Measurements from ENCODE around the gene STX18. TPM values are rescaled to one million over a fixed set of nuclear protein-coding genes. Genes with fewer than 3 reads are reported as not detected.

STX18 gene
- total RNA-seq, 1 donor from 2014 or later: 20.4 TPM

GRCh38 chr4:4413373-4413725 lies 128.5 kb downstream of the STX18 start:
- Histone ChIP-seq H3K27ac (no peak overlapping the region), H3K4me1 (peaks cover under 1% of the 10 kb centered on the region), H3K4me3 (no peak overlapping the region), H3K36me3 (peaks cover 0 to 7% of the 10 kb centered on the region in 2 donors), H3K9me3 (no peaks in the 10 kb centered on the region), H3K27me3 (no peaks in the 10 kb centered on the region)
- intact Hi-C loops (cut with DNase I): no loop called here
- TF ChIP-seq POLR2AphosphoS5 (IDR thresholded peaks at IDR 0.05; ENCODE audit: insufficient read depth in 1 of 2, low read depth in 1 of 2): no peak
- TF ChIP-seq POLR2A (IDR thresholded peaks at IDR 0.05): no peak
- TF ChIP-seq CTCF (IDR thresholded peaks at IDR 0.05): no peak
- DNase-seq (ENCODE audit: extremely low spot score in 2 of 2): no peak

- no peaks in the 10 kb centered on the region for H3K9me3 ChIP-seq
- H3K4me3 ChIP-seq: no peak overlapping the region
- H3K27ac ChIP-seq: no peak overlapping the region
- no peak for TF ChIP-seq CTCF (IDR thresholded peaks at IDR 0.05)
- TF ChIP-seq POLR2AphosphoS5 (IDR thresholded peaks at IDR 0.05; ENCODE audit: insufficient read depth in 1 of 2, low read depth in 1 of 2): no peak
- no peak for TF ChIP-seq POLR2A (IDR thresholded peaks at IDR 0.05)
- no peaks in the 10 kb centered on the region for H3K27me3 ChIP-seq
- no peak for DNase-seq (ENCODE audit: extremely low spot score in 2 of 2)
- H3K36me3 ChIP-seq: peaks cover 0 to 6% of the 10 kb centered on the region in 2 donors
- H3K4me1 ChIP-seq: peaks cover 4% of the 10 kb centered on the region
- intact Hi-C loops (cut with DNase I): no loop called here
Observed at GRCh38 chr4:4412641-4413372, 129.0 kb downstream of the STX18 start.

- no peak overlapping the region for H3K27ac ChIP-seq
- DNase-seq (ENCODE audit: extremely low spot score in 2 of 2): no peak
- H3K27me3 ChIP-seq: no peaks in the 10 kb centered on the region
- intact Hi-C loops (cut with DNase I): no loop called here
- no peaks in the 10 kb centered on the region for H3K9me3 ChIP-seq
- TF ChIP-seq POLR2AphosphoS5 (IDR thresholded peaks at IDR 0.05; ENCODE audit: insufficient read depth in 1 of 2, low read depth in 1 of 2): no peak
- peaks cover 0 to 6% of the 10 kb centered on the region in 2 donors for H3K36me3 ChIP-seq
- no peak overlapping the region for H3K4me3 ChIP-seq
- H3K4me1 ChIP-seq: peaks cover 4% of the 10 kb centered on the region
Observed at GRCh38 chr4:4411906-4412305, 129.9 kb downstream of the STX18 start.

- no peak for DNase-seq (ENCODE audit: extremely low spot score in 2 of 2)
- intact Hi-C loops (cut with DNase I): no loop called here
- no peaks in the 10 kb centered on the region for H3K9me3 ChIP-seq
- H3K4me3 ChIP-seq: no peak overlapping the region
- TF ChIP-seq POLR2AphosphoS5 (IDR thresholded peaks at IDR 0.05; ENCODE audit: insufficient read depth in 1 of 2, low read depth in 1 of 2) (no peak), CTCF (IDR thresholded peaks at IDR 0.05) (no peak), POLR2A (IDR thresholded peaks at IDR 0.05) (no peak)
- H3K4me1 ChIP-seq: peaks cover 4% of the 10 kb centered on the region
- no peaks in the 10 kb centered on the region for H3K27me3 ChIP-seq
- no peaks in the 10 kb centered on the region for H3K36me3 ChIP-seq
- no peak overlapping the region for H3K27ac ChIP-seq
Observed at GRCh38 chr4:4410271-4410670, 131.6 kb downstream of the STX18 start.

GRCh38 chr4:4409416-4410115 lies 132.3 kb downstream of the STX18 start:
- no peaks in the 10 kb centered on the region for H3K36me3 ChIP-seq
- intact Hi-C loops (cut with DNase I): no loop called here
- no peak overlapping the region for H3K4me3 ChIP-seq
- H3K27me3 ChIP-seq: no peaks in the 10 kb centered on the region
- no peak for DNase-seq (ENCODE audit: extremely low spot score in 2 of 2)
- peaks cover 4% of the 10 kb centered on the region for H3K4me1 ChIP-seq
- TF ChIP-seq POLR2AphosphoS5 (IDR thresholded peaks at IDR 0.05; ENCODE audit: insufficient read depth in 1 of 2, low read depth in 1 of 2) (no peak), POLR2A (IDR thresholded peaks at IDR 0.05) (no peak)
- H3K9me3 ChIP-seq: no peaks in the 10 kb centered on the region
- H3K27ac ChIP-seq: no peak overlapping the region
